ENCODE results near the gene SLC39A11. TPM values are rescaled to one million over a fixed set of nuclear protein-coding genes. Genes with fewer than 3 reads are reported as not detected.

Gene SLC39A11
- total RNA-seq, 1 experiment from 2014 or later, result 15.2 TPM

GRCh38 chr17:72862276-72862999, 230.1 kb downstream of the SLC39A11 start:
- Mint-ChIP-seq H3K27me3 (ENCODE audit: low read depth) (no peaks in the 10 kb centered on the region; the same call in 1 of the 2 replicates), H3K27ac (no peak overlapping the region; a peak in 1 of 7 replicates), H3K9me3 (peaks cover 15 to 16% of the 10 kb centered on the region in 2 experiments), H3K36me3 (ENCODE audit: insufficient read depth in 1 of 3, low read depth in 3 of 3) (peaks cover 0 to 15% (median 8%) of the 10 kb centered on the region in 3 experiments; a peak in 6 of 7 replicates), H3K4me3 (no peak overlapping the region), H3K4me1 (peaks cover 3 to 7% of the 10 kb centered on the region in 2 experiments)
- H4K5ac ChIP-seq (ENCODE audit: insufficient read length, low read depth, low read length), result no peak overlapping the region
- no peak overlapping the region for H2BK15ac ChIP-seq (ENCODE audit: low read depth, low read length)
- no peak overlapping the region for H2AFZ ChIP-seq (ENCODE audit: low read length)
- no peak overlapping the region for H3K4ac ChIP-seq (ENCODE audit: low read depth, low read length)
- H3K27me3 ChIP-seq (ENCODE audit: insufficient read depth, low read length), result no peaks in the 10 kb centered on the region
- H3K23me2 ChIP-seq (ENCODE audit: insufficient read length, low read depth, low read length, poor library complexity, severe bottlenecking), result no peaks in the 10 kb centered on the region
- H2AK5ac ChIP-seq (ENCODE audit: insufficient read length, low read length), result no peak overlapping the region
- H3K23ac ChIP-seq (ENCODE audit: insufficient read length, low read depth, low read length), result no peak overlapping the region
- no peak overlapping the region for H3K56ac ChIP-seq (ENCODE audit: insufficient read length, low read depth, low read length)
- no peak for DNase-seq
- no peaks in the 10 kb centered on the region for H3K9me3 ChIP-seq (ENCODE audit: control insufficient read depth, low read depth, low read length)
- no peak overlapping the region for H2BK5ac ChIP-seq (ENCODE audit: insufficient read length, low read length)
- H3K9ac ChIP-seq (ENCODE audit: extremely low read depth, insufficient read length, low read length), result no peak overlapping the region
- no peak overlapping the region for H2BK20ac ChIP-seq (ENCODE audit: low read depth, low read length, poor library complexity, severe bottlenecking)
- no peak overlapping the region for H3K18ac ChIP-seq (ENCODE audit: insufficient read length, low read depth, low read length)
- no peak for TF ChIP-seq CTCF (conservative IDR thresholded peaks at IDR 0.05)
- no CpG with 5 or more reads among the region's 7 CpGs for WGBS (ENCODE audit: extremely low coverage, insufficient read length, low lambda C conversion rate)
- no peak overlapping the region for H3K27ac ChIP-seq (ENCODE audit: insufficient read length, low read depth, low read length)
- H3T11ph ChIP-seq (ENCODE audit: low read length), result no peak overlapping the region
- H3K4me1 ChIP-seq (ENCODE audit: insufficient read depth, low read length), result no peaks in the 10 kb centered on the region
- no peak overlapping the region for H3K4me2 ChIP-seq (ENCODE audit: insufficient read depth, insufficient read length, low read length)
- no peaks in the 10 kb centered on the region for H3K79me2 ChIP-seq (ENCODE audit: insufficient read depth, low read length)
- no peak overlapping the region for H2BK120ac ChIP-seq (ENCODE audit: low read depth, low read length, poor library complexity, severe bottlenecking)
- H4K20me1 ChIP-seq (ENCODE audit: control insufficient read depth, insufficient read depth, insufficient read length), result no peaks in the 10 kb centered on the region
- H4K8ac ChIP-seq (replicated peaks; ENCODE audit: insufficient read length, low read depth, low read length), result no peak overlapping the region
- H3K79me1 ChIP-seq (ENCODE audit: insufficient read depth, low read depth, low read length, poor library complexity, severe bottlenecking), result no peaks in the 10 kb centered on the region
- H2BK12ac ChIP-seq (ENCODE audit: insufficient read length, low read depth, low read length), result no peak overlapping the region
- no peak overlapping the region for H4K91ac ChIP-seq (ENCODE audit: insufficient read length, low read depth, low read length)
- no peak overlapping the region for H3K14ac ChIP-seq (ENCODE audit: insufficient read depth, low read length)
